HepG2 (cell line): ENCODE measurements around the gene GSKIP. TPM values are rescaled to one million over a fixed set of nuclear protein-coding genes. Genes with fewer than 3 reads are reported as not detected.

Source experiments
- CBX1 ChIP-seq: IDR thresholded peaks from one replicate; pipeline ENCODE4 v1.6.1; 2016; ENCODE audit warnings: antibody characterized with exemption, low read depth
- DMAP1 ChIP-seq: IDR thresholded peaks from 2 replicates; pipeline ENCODE4 v1.6.1; 2016
- EHMT2 ChIP-seq: fragments of 200-600 bp; sonication (generic); IDR thresholded peaks from 2 replicates; pipeline ENCODE4 v1.7.0; 2017; ENCODE audit warnings: antibody characterized with exemption, low read depth, low read length, borderline replicate concordance
- FOXA1 ChIP-seq, 2 experiments: fragments of 450-650 bp in 1 of 2; sonication (generic) in 1 of 2; formaldehyde crosslinking in 1 of 2; IDR thresholded peaks; 2 replicates each; pipeline versions ENCODE4 v1.4.0 to v1.6.1; 2016 to 2020; ENCODE audit warnings: missing genetic modification reagents in 1 of 2
- FOXK2 ChIP-seq: fragments of 450-650 bp; IDR thresholded peaks from 2 replicates; pipeline ENCODE4 v1.6.1; 2016
- GABPB1 ChIP-seq: IDR thresholded peaks from 2 replicates; pipeline ENCODE4 v1.6.1; 2016; ENCODE audit warnings: mild to moderate bottlenecking, missing genetic modification reagents, moderate library complexity, missing compliant biosample characterization
- KDM5B ChIP-seq: sonication (generic); formaldehyde crosslinking; IDR thresholded peaks from 2 replicates; pipeline ENCODE4 v1.4.0; 2020; ENCODE audit warnings: missing genetic modification reagents, mild to moderate bottlenecking, borderline replicate concordance
- MXD3 ChIP-seq: IDR thresholded peaks from 2 replicates; pipeline ENCODE4 v1.6.1; 2016; ENCODE audit warnings: mild to moderate bottlenecking, missing biosample characterization, missing genetic modification reagents
- PAX8 ChIP-seq: sonication (generic); formaldehyde crosslinking; IDR thresholded peaks from 2 replicates; pipeline ENCODE4 v1.8.0; 2022; ENCODE audit warnings: mild to moderate bottlenecking, missing genetic modification reagents, borderline replicate concordance
- PAXIP1 ChIP-seq: sonication (generic); formaldehyde crosslinking; conservative IDR thresholded peaks from 2 replicates; pipeline ENCODE4 v1.4.0; 2020; ENCODE audit warnings: mild to moderate bottlenecking, missing genetic modification reagents, moderate library complexity
- PCBP2 ChIP-seq: fragments of 200-400 bp; formaldehyde crosslinking; optimal IDR thresholded peaks from 2 replicates; pipeline ENCODE3; 2018; ENCODE audit warnings: low read length, low read depth; ENCODE audit not compliant: poor library complexity, severe bottlenecking
- PHF5A ChIP-seq: IDR thresholded peaks from one replicate; pipeline ENCODE4 v1.6.1; 2018; ENCODE audit warnings: low read depth, missing genetic modification reagents; ENCODE audit not compliant: unreplicated experiment
- ZBTB34 ChIP-seq: sonication (generic); formaldehyde crosslinking; IDR thresholded peaks from 2 replicates; pipeline ENCODE4 v1.8.0; 2022; ENCODE audit warnings: mild to moderate bottlenecking, missing genetic modification reagents
- ZFP37 ChIP-seq: sonication (generic); formaldehyde crosslinking; IDR thresholded peaks from 2 replicates; pipeline ENCODE4 v1.4.0; 2020; ENCODE audit warnings: missing genetic modification reagents, borderline replicate concordance
- ZNF101 ChIP-seq: sonication (generic); formaldehyde crosslinking; IDR thresholded peaks from 2 replicates; pipeline ENCODE4 v1.4.0; 2020; ENCODE audit warnings: mild to moderate bottlenecking, low read depth, missing genetic modification reagents, borderline replicate concordance
- ZNF138 ChIP-seq: sonication (generic); formaldehyde crosslinking; IDR thresholded peaks from 2 replicates; pipeline ENCODE4 v1.5.0; 2020; ENCODE audit warnings: mild to moderate bottlenecking, low read depth, missing genetic modification reagents
- ZNF260 ChIP-seq: sonication (generic); formaldehyde crosslinking; IDR thresholded peaks from 2 replicates; pipeline ENCODE4 v1.4.0; 2020; ENCODE audit warnings: missing genetic modification reagents, low read depth, mild to moderate bottlenecking, borderline replicate concordance
- ZNF550 ChIP-seq: sonication (generic); formaldehyde crosslinking; IDR thresholded peaks from 2 replicates; pipeline ENCODE4 v1.4.0; 2020; ENCODE audit warnings: mild to moderate bottlenecking, missing genetic modification reagents, borderline replicate concordance
- ZNF562 ChIP-seq: sonication (generic); formaldehyde crosslinking; IDR thresholded peaks from 2 replicates; pipeline ENCODE4 v1.8.0; 2022; ENCODE audit warnings: missing genetic modification reagents, borderline replicate concordance
- ZNF710 ChIP-seq: sonication (generic); formaldehyde crosslinking; IDR thresholded peaks from 2 replicates; pipeline ENCODE4 v1.5.0; 2020; ENCODE audit warnings: mild to moderate bottlenecking, missing genetic modification reagents, borderline replicate concordance
- ZSCAN29 ChIP-seq: sonication (generic); formaldehyde crosslinking; conservative IDR thresholded peaks from 2 replicates; pipeline ENCODE4 v1.4.0; 2020; ENCODE audit warnings: mild to moderate bottlenecking, missing genetic modification reagents
- ZSCAN9 ChIP-seq: IDR thresholded peaks from 2 replicates; pipeline ENCODE4 v1.6.1; 2016; ENCODE audit warnings: borderline replicate concordance
- polyA plus RNA-seq, 8 experiments: library from polyadenylated mRNA; depleted of rRNA in 3 of 8; stranded (reverse) in 7 of 8; unstranded in 1 of 8; fragments of >200 nt; fragmentation: Illumina TruSeq in 4 of 8; extraction: Trizol in 4 of 8; gene quantifications; 2 replicates each; pipeline versions ENCODE4 v1.2.1 to v1.2.3, GENCODE V29; 2011 to 2016; ENCODE audit warnings: low read depth in 4 of 8, missing spikeins in 1 of 8, mixed read lengths in 1 of 8; ENCODE audit not compliant: insufficient read depth in 1 of 8
- total RNA-seq, 5 experiments: library from RNA; depleted of rRNA; stranded (reverse); fragments of >200 nt; fragmentation: Illumina TruSeq; extraction: Trizol; gene quantifications; 2 replicates each; pipeline ENCODE4 v1.2.3, GENCODE V29; 2016; ENCODE audit warnings: low read depth in 1 of 5

The GSKIP gene
- total and polyA plus RNA-seq, 2 of the 13 experiments (the other 11 are each of a cell fraction or from before 2014, with no cell fraction given) = 12.5 to 27.3 TPM

GRCh38 chr14:96391293-96392118 lies 28.2 kb downstream of the GSKIP start (continued):
- TF ChIP-seq ZSCAN9 (no peak), DMAP1 (CRISPR knock-in tag) (peak; percentile 38; the same call in 1 of the 2 replicates), ZBTB34 (CRISPR knock-in tag) (no peak), MXD3 (CRISPR knock-in tag) (peak; percentile 62; the same call in 1 of the 2 replicates), ZNF260 (CRISPR knock-in tag) (no peak), ZNF710 (CRISPR knock-in tag) (no peak), ZNF550 (CRISPR knock-in tag) (no peak), ZNF101 (CRISPR knock-in tag) (no peak), GABPB1 (peak; percentile 38; the same call in 1 of the 2 replicates), ZNF562 (CRISPR knock-in tag) (no peak), PHF5A (CRISPR knock-in tag) (no peak), FOXK2 (no peak), EHMT2 (no peak), KDM5B (CRISPR knock-in tag) (peak; percentile 43; the same call in 1 of the 2 replicates), PAXIP1 (no peak), CBX1 (no peak), PCBP2 (no peak), PAX8 (CRISPR knock-in tag) (no peak), FOXA1 (IDR thresholded peaks at IDR 0.05) (no peak), FOXA1 (CRISPR knock-in tag; IDR thresholded peaks at IDR 0.05) (no peak), ZSCAN29 (CRISPR knock-in tag) (no peak), ZFP37 (CRISPR knock-in tag) (no peak), ZNF138 (no peak)
